Measurements from ENCODE around the gene TP53I11.

DNA sequence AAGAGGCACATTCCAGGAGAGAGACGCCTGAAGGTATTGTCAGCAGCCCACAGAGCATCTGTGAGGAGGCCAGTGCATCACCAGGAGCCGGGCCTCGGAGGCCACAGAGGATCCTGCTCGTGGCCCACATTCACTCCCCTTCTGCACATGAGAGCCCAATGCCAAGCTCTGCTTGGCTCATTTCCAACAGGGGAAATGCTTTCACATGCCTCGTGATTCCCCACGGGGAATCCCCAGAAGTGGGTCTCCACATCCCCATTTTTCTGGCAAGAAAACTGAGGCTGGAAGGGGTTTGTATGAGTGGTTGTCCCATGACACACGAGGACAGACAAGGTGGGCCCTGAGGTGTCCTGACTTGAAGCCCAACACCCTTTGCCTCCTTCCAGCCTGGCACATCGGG lies 34.4 kb downstream of the TP53I11 start:
- no peak for TF ChIP-seq SP1 (IDR thresholded peaks at IDR 0.05)
- no peak for TF ChIP-seq SP1 (CRISPR knock-in tag; IDR thresholded peaks at IDR 0.05)
- no peak for TF ChIP-seq ESRRA (CRISPR knock-in tag; IDR thresholded peaks at IDR 0.05; ENCODE audit: low read depth)
- no peak for TF ChIP-seq SMAD3 (CRISPR knock-in tag; IDR thresholded peaks at IDR 0.05)
- TF ChIP-seq, protein P1, sequence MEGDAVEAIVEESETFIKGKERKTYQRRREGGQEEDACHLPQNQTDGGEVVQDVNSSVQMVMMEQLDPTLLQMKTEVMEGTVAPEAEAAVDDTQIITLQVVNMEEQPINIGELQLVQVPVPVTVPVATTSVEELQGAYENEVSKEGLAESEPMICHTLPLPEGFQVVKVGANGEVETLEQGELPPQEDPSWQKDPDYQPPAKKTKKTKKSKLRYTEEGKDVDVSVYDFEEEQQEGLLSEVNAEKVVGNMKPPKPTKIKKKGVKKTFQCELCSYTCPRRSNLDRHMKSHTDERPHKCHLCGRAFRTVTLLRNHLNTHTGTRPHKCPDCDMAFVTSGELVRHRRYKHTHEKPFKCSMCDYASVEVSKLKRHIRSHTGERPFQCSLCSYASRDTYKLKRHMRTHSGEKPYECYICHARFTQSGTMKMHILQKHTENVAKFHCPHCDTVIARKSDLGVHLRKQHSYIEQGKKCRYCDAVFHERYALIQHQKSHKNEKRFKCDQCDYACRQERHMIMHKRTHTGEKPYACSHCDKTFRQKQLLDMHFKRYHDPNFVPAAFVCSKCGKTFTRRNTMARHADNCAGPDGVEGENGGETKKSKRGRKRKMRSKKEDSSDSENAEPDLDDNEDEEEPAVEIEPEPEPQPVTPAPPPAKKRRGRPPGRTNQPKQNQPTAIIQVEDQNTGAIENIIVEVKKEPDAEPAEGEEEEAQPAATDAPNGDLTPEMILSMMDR (CRISPR knock-in tag; IDR thresholded peaks at IDR 0.05), result no peak
- no peak for TF ChIP-seq ZFY (CRISPR knock-in tag; IDR thresholded peaks at IDR 0.05)
- TF ChIP-seq TAF1 (CRISPR knock-in tag; IDR thresholded peaks at IDR 0.05), result no peak
- TF ChIP-seq, protein P2, sequence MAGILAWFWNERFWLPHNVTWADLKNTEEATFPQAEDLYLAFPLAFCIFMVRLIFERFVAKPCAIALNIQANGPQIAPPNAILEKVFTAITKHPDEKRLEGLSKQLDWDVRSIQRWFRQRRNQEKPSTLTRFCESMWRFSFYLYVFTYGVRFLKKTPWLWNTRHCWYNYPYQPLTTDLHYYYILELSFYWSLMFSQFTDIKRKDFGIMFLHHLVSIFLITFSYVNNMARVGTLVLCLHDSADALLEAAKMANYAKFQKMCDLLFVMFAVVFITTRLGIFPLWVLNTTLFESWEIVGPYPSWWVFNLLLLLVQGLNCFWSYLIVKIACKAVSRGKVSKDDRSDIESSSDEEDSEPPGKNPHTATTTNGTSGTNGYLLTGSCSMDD (CRISPR knock-in tag; IDR thresholded peaks at IDR 0.05), result no peak
- no peak for TF ChIP-seq ZNF337 (CRISPR knock-in tag; IDR thresholded peaks at IDR 0.05; ENCODE audit: borderline replicate concordance, low read depth)
- no peak for TF ChIP-seq PHF21A (CRISPR knock-in tag; IDR thresholded peaks at IDR 0.05)
- no peak for TF ChIP-seq ZNF274 (CRISPR knock-in tag; IDR thresholded peaks at IDR 0.05)
- no peak for TF ChIP-seq ZNF556 (CRISPR knock-in tag; IDR thresholded peaks at IDR 0.05; ENCODE audit: borderline replicate concordance)

Measured in HepG2 (cell line).